ENCODE measurements around the gene SH2D1B.

- no peak for TF ChIP-seq CTCF (IDR thresholded peaks at IDR 0.05; ENCODE audit: extremely low read depth in 1 of 2, insufficient read depth in 1 of 2, low read depth in 1 of 2, low read length in 2 of 2)
- TF ChIP-seq EZH2 (IDR thresholded peaks at IDR 0.05; ENCODE audit: borderline replicate concordance, low read depth, low read length, severe bottlenecking), result no peak
- TF ChIP-seq POLR2A (IDR thresholded peaks at IDR 0.05; ENCODE audit: low read depth, low read length), result no peak
- TF ChIP-seq JUN (IDR thresholded peaks at IDR 0.05; ENCODE audit: borderline replicate concordance, insufficient read depth, insufficient read length, low read depth), result no peak
- no peak for TF ChIP-seq MYC (IDR thresholded peaks at IDR 0.05; ENCODE audit: low read depth, low read length)
- TF ChIP-seq POLR2AphosphoS5 (IDR thresholded peaks at IDR 0.05; ENCODE audit: insufficient read depth, low read depth, low read length), result no peak
These were observed 41.2 kb downstream of the SH2D1B start for GRCh38 chr1:162370721-162371120.
